Right forelimb (tissue), 1 donor: ENCODE measurements around the gene MBTD1.
"Not testable (repeated sequence)": the region's sequence is repeated elsewhere in the genome, so short reads cannot be mapped to it uniquely, and the experiment has no call there.

Source experiments
- DNase-seq: peaks from one replicate; pipeline ENCODE4 v3.0.0-alpha.2; 2018

MBTD1 gene

GRCh38 chr17:51251010-51251409, 8.8 kb downstream of the MBTD1 start:
- no peak for DNase-seq

- DNase-seq = no peak
Observed at GRCh38 chr17:51250314-51250840, 9.5 kb downstream of the MBTD1 start.

- no peak for DNase-seq
Observed at GRCh38 chr17:51245535-51245934, 14.3 kb downstream of the MBTD1 start.

- no peak for DNase-seq
Observed at GRCh38 chr17:51244041-51244440, 15.8 kb downstream of the MBTD1 start.

GRCh38 chr17:51240275-51240674, 19.6 kb downstream of the MBTD1 start:
- DNase-seq = no peak

GRCh38 chr17:51238255-51238887, 21.5 kb downstream of the MBTD1 start:
- DNase-seq = no peak

- no peak for DNase-seq
Observed at GRCh38 chr17:51234162-51234561, 25.7 kb downstream of the MBTD1 start.

GRCh38 chr17:51231999-51232398, 27.9 kb downstream of the MBTD1 start:
- no peak for DNase-seq

GRCh38 chr17:51230306-51230705, 29.5 kb downstream of the MBTD1 start:
- no peak for DNase-seq

- no peak for DNase-seq
Observed at GRCh38 chr17:51229889-51230288, 30.0 kb downstream of the MBTD1 start.

GRCh38 chr17:51228161-51228560, 31.7 kb downstream of the MBTD1 start:
- no peak for DNase-seq

GRCh38 chr17:51225523-51225922, 34.3 kb downstream of the MBTD1 start:
- not testable (repeated sequence) for DNase-seq

GRCh38 chr17:51224402-51225262, 35.2 kb downstream of the MBTD1 start:
- no peak for DNase-seq

- no peak for DNase-seq
Observed at GRCh38 chr17:51221322-51221721, 38.5 kb downstream of the MBTD1 start.

GRCh38 chr17:51217946-51218345, 41.9 kb downstream of the MBTD1 start:
- no peak for DNase-seq

- DNase-seq = no peak
Observed at GRCh38 chr17:51214920-51215319, 44.9 kb downstream of the MBTD1 start.

- DNase-seq = no peak
Observed at GRCh38 chr17:51203838-51204237, 56.0 kb downstream of the MBTD1 start.

GRCh38 chr17:51200846-51201245, 59.0 kb downstream of the MBTD1 start:
- no peak for DNase-seq

- no peak for DNase-seq
Observed at GRCh38 chr17:51200295-51200694, 59.6 kb downstream of the MBTD1 start.

GRCh38 chr17:51197754-51198153, 62.1 kb downstream of the MBTD1 start:
- DNase-seq = no peak

- no peak for DNase-seq
Observed at GRCh38 chr17:51191895-51192294, 68.0 kb downstream of the MBTD1 start.

- no peak for DNase-seq
Observed at GRCh38 chr17:51189628-51190027, 70.2 kb downstream of the MBTD1 start.

GRCh38 chr17:51189162-51189561, 70.7 kb downstream of the MBTD1 start:
- DNase-seq = no peak

- no peak for DNase-seq
Observed at GRCh38 chr17:51188271-51188833, 71.5 kb downstream of the MBTD1 start.
